IMR-90 (cell line): Measurements from ENCODE around the gene MYO7B. TPM values are rescaled to one million over a fixed set of nuclear protein-coding genes. Genes with fewer than 3 reads are reported as not detected.

Source experiments
- ATAC-seq: fragments of 200-7000 bp; cut with Tn5 transposase; 2 replicates; pipeline ENCODE4 v1.9.1; 2020; ENCODE audit warnings: low read depth, mild to moderate bottlenecking, moderate library complexity
- BruUV-seq: library from RNA; stranded (reverse); fragments of 400-500 nt; replicated peaks from 2 replicates; lab custom pipeline; 2021; lab: Mats Ljungman, UMichigan
- CTCF ChIA-PET: fragments of 300-600 bp; formaldehyde crosslinking; extraction: SDS; loops from one replicate; lab custom pipeline; 2021; ENCODE audit warnings: antibody characterized with exemption; lab: Yijun Ruan, JAX
- POLR2A ChIA-PET: fragments of 300-600 bp; sonication (Branson Sonifier 250); formaldehyde crosslinking; loops from one replicate; lab custom pipeline; 2022; ENCODE audit warnings: antibody characterized with exemption; ENCODE audit not compliant: unreplicated experiment; lab: Charles Lee
- DNase-seq: peaks from one replicate; pipeline ENCODE4 v3.0.0; 2013
- H2AFZ ChIP-seq: replicated peaks from 2 replicates; pipeline ENCODE3; 2013; ENCODE audit warnings: low read length, mild to moderate bottlenecking; ENCODE audit not compliant: poor library complexity
- H2AK5ac ChIP-seq: 2 replicates; pipeline ENCODE4 v1.6.1; 2013; ENCODE audit warnings: low read depth, low read length, inconsistent platforms
- H2AK9ac ChIP-seq: replicated peaks from 2 replicates; pipeline ENCODE3; 2013; ENCODE audit warnings: mild to moderate bottlenecking, low read depth, low read length, moderate library complexity; ENCODE audit not compliant: poor library complexity
- H2BK120ac ChIP-seq: 2 replicates; pipeline ENCODE4 v1.6.1; 2013; ENCODE audit warnings: low read depth, low read length, inconsistent platforms
- H2BK15ac ChIP-seq: 3 replicates; pipeline ENCODE4 v1.6.1; 2013; ENCODE audit warnings: low read depth, low read length, inconsistent platforms
- H2BK20ac ChIP-seq: 2 replicates; pipeline ENCODE4 v1.6.1; 2013; ENCODE audit warnings: low read depth, mild to moderate bottlenecking, inconsistent platforms, low read length, moderate library complexity
- H2BK5ac ChIP-seq: 2 replicates; pipeline ENCODE4 v1.6.1; 2013; ENCODE audit warnings: mild to moderate bottlenecking, low read depth, low read length, inconsistent platforms; ENCODE audit not compliant: poor library complexity, severe bottlenecking
- H3K14ac ChIP-seq: replicated peaks from 2 replicates; pipeline ENCODE4 v1.6.1; 2013; ENCODE audit warnings: low read depth, low read length, inconsistent platforms
- H3K18ac ChIP-seq: 2 replicates; pipeline ENCODE4 v1.6.1; 2013; ENCODE audit warnings: low read depth, low read length, control low read depth
- H3K23ac ChIP-seq: 2 replicates; pipeline ENCODE4 v1.6.1; 2013; ENCODE audit warnings: low read depth, low read length, inconsistent platforms
- H3K27ac ChIP-seq: 2 replicates; pipeline ENCODE4 v1.5.1; 2013; ENCODE audit warnings: mild to moderate bottlenecking, control low read depth, low read length; ENCODE audit not compliant: insufficient read depth
- H3K27me3 ChIP-seq: 2 replicates; pipeline ENCODE4 v1.6.1; 2013; ENCODE audit warnings: low read length; ENCODE audit not compliant: control insufficient read depth, insufficient read depth
- H3K36me3 ChIP-seq: 2 replicates; pipeline ENCODE4 v1.6.1; 2013; ENCODE audit warnings: low read length, mixed read lengths; ENCODE audit not compliant: control insufficient read depth, insufficient read depth
- H3K4ac ChIP-seq: 2 replicates; pipeline ENCODE4 v1.6.1; 2013; ENCODE audit warnings: low read depth, low read length, inconsistent platforms
- H3K4me1 ChIP-seq: 2 replicates; pipeline ENCODE4 v1.6.1; 2013; ENCODE audit warnings: low read length, mixed read lengths; ENCODE audit not compliant: control insufficient read depth, insufficient read depth
- H3K4me2 ChIP-seq: 2 replicates; pipeline ENCODE4 v1.6.1; 2013; ENCODE audit warnings: low read depth, mild to moderate bottlenecking, control low read depth, low read length, moderate library complexity
- H3K4me3 ChIP-seq: 2 replicates; pipeline ENCODE4 v1.5.1; 2013; ENCODE audit warnings: low read depth, mild to moderate bottlenecking, control low read depth, low read length, moderate library complexity; ENCODE audit not compliant: insufficient read depth
- H3K56ac ChIP-seq: 2 replicates; pipeline ENCODE4 v1.6.1; 2013; ENCODE audit warnings: low read length, inconsistent platforms; ENCODE audit not compliant: insufficient read depth; ENCODE audit errors: extremely low read depth
- H3K79me1 ChIP-seq, 2 experiments: 2 replicates each; pipeline ENCODE4 v1.6.1; 2013; ENCODE audit warnings: low read length in 2 of 2, inconsistent platforms in 1 of 2, low read depth in 1 of 2
- H3K9ac ChIP-seq: 2 replicates; pipeline ENCODE4 v1.6.1; 2013; ENCODE audit warnings: low read depth, low read length, control low read depth
- H3K9me1 ChIP-seq: 2 replicates; pipeline ENCODE4 v1.6.1; 2013; ENCODE audit warnings: low read length, inconsistent platforms; ENCODE audit not compliant: insufficient read depth
- H3K9me3 ChIP-seq: 2 replicates; pipeline ENCODE4 v1.6.1; 2013; ENCODE audit warnings: low read length; ENCODE audit not compliant: control insufficient read depth, insufficient read depth
- H4K20me1 ChIP-seq: 2 replicates; pipeline ENCODE4 v1.6.1; 2013; ENCODE audit warnings: low read length, inconsistent platforms; ENCODE audit not compliant: insufficient read depth
- H4K5ac ChIP-seq: 2 replicates; pipeline ENCODE4 v1.6.1; 2013; ENCODE audit warnings: mild to moderate bottlenecking, low read depth, low read length, control low read depth
- H4K8ac ChIP-seq, 2 experiments: 2 replicates each; pipeline ENCODE4 v1.6.1; 2013; ENCODE audit warnings: low read depth in 2 of 2, low read length in 2 of 2, control low read depth in 1 of 2, inconsistent platforms in 1 of 2
- H4K91ac ChIP-seq: 2 replicates; pipeline ENCODE4 v1.6.1; 2013; ENCODE audit warnings: low read depth, low read length, inconsistent platforms; ENCODE audit not compliant: insufficient read depth
- CEBPB ChIP-seq: IDR thresholded peaks from 2 replicates; pipeline ENCODE4 v1.6.1; 2012; ENCODE audit warnings: low read depth, low read length, improper control_type of control experiment
- CHD1 ChIP-seq: IDR thresholded peaks from 2 replicates; pipeline ENCODE4 v1.6.1; 2012; ENCODE audit warnings: low read depth, low read length, improper control_type of control experiment
- FOS ChIP-seq: fragments of 150-350 bp; IDR thresholded peaks from 2 replicates; pipeline ENCODE4 v1.6.1; 2016; ENCODE audit warnings: low read depth, low read length
- MAFK ChIP-seq: IDR thresholded peaks from 2 replicates; pipeline ENCODE4 v1.6.1; 2012; ENCODE audit warnings: low read depth, low read length, improper control_type of control experiment
- MAZ ChIP-seq: IDR thresholded peaks from 2 replicates; pipeline ENCODE4 v1.6.1; 2012; ENCODE audit warnings: low read depth, mild to moderate bottlenecking, low read length, improper control_type of control experiment, moderate library complexity, borderline replicate concordance
- MXI1 ChIP-seq: IDR thresholded peaks from 2 replicates; pipeline ENCODE4 v1.6.1; 2012; ENCODE audit warnings: low read depth, mild to moderate bottlenecking, low read length, moderate library complexity, borderline replicate concordance
- NFE2L2 ChIP-seq: fragments of 150-350 bp; IDR thresholded peaks from 2 replicates; pipeline ENCODE4 v1.6.1; 2016; ENCODE audit warnings: low read depth, mild to moderate bottlenecking, low read length
- RCOR1 ChIP-seq: IDR thresholded peaks from 2 replicates; pipeline ENCODE4 v1.6.1; 2012; ENCODE audit warnings: mild to moderate bottlenecking, low read length, improper control_type of control experiment; ENCODE audit not compliant: insufficient replicate concordance
- WGBS, 2 experiments: methylation state at CpG; one replicate each; pipeline versions ENCODE4 v1.1.5 to v1.1.7; 2013; ENCODE audit warnings: missing lambda C conversion rate in 2 of 2; ENCODE audit not compliant: insufficient read length in 1 of 2; ENCODE audit errors: extremely low coverage in 2 of 2; 5-methylcytosine and 5-hydroxymethylcytosine counted together
- dilution Hi-C: fragments of 300-500 bp; cut with HindIII; formaldehyde crosslinking; loops from one replicate; pipeline ENCODE4 v1.14.3; 2018; ENCODE audit warnings: low sequenced_read_pairs; ENCODE audit not compliant: unreplicated experiment
- in situ Hi-C: fragments of 300-500 bp; cut with MboI; formaldehyde crosslinking; loops from 3 replicates; pipeline ENCODE4 v1.14.3; 2019; ENCODE audit warnings: low sequenced_read_pairs, inconsistent platforms, mixed read lengths
- intact Hi-C: fragments of 100-400 bp; cut with micrococcal nuclease; formaldehyde crosslinking; loops from 2 replicates; pipeline ENCODE4 v1.10.0; 2022
- polyA plus RNA-seq, 3 experiments: library from polyadenylated mRNA; depleted of rRNA; stranded (reverse); fragments of >200 nt; gene quantifications; 2 replicates each; pipeline ENCODE4 v1.2.3, GENCODE V29; 2012; ENCODE audit warnings: low replicate concordance in 1 of 3
- total RNA-seq: library from RNA; depleted of rRNA; stranded (reverse); fragments of >200 nt; gene quantifications from 2 replicates; pipeline ENCODE4 v1.2.3, GENCODE V29; 2012
- TF ChIP-seq, protein P1 (sequence below): fragments of 150-350 bp; IDR thresholded peaks from 2 replicates; pipeline ENCODE4 v1.6.1; 2016; ENCODE audit warnings: low read depth, mild to moderate bottlenecking, low read length, moderate library complexity, borderline replicate concordance

The MYO7B gene
- total and polyA plus RNA-seq, 2 of the 4 experiments (the other 2 are of a cell fraction) = 0.18 to 0.46 TPM

DNA sequence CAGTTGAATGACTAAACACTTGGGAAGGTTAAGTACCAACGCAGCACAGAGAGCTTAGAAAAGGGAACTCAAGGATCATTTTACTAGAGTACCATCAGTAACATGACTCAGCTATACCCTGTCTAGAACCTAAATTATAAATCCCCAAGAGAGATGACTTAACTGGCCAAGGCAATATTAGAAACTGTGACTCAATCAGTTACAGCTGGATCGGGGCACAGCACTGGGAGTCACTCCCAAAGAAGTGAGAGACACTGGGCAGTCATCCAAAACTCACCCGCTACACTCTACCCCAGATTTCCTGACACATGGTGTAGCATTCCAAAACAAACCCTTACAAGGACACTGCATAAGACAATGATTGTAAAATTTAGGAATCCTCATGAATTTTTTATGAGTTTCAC, 26.9 kb upstream of the MYO7B start:
- TF ChIP-seq MXI1 (peak; percentile 75; the same call in 1 of the 2 replicates), RCOR1 (peak; percentile 54), MAFK (peak; percentile 65), NFE2L2 (peak; percentile 88), CHD1 (no peak), MAZ (no peak), FOS (peak; percentile 91), CEBPB (peak; percentile 83)
- TF ChIP-seq, protein P1, sequence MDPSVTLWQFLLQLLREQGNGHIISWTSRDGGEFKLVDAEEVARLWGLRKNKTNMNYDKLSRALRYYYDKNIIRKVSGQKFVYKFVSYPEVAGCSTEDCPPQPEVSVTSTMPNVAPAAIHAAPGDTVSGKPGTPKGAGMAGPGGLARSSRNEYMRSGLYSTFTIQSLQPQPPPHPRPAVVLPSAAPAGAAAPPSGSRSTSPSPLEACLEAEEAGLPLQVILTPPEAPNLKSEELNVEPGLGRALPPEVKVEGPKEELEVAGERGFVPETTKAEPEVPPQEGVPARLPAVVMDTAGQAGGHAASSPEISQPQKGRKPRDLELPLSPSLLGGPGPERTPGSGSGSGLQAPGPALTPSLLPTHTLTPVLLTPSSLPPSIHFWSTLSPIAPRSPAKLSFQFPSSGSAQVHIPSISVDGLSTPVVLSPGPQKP = no peak
- H4K8ac ChIP-seq = no peak overlapping the region
- no peak overlapping the region for H3K9ac ChIP-seq
- no peak overlapping the region for H2AK9ac ChIP-seq
- peaks cover 13% of the 10 kb centered on the region for H3K4me1 ChIP-seq
- no peaks in the 10 kb centered on the region for H3K9me3 ChIP-seq
- no peak overlapping the region for H3K14ac ChIP-seq
- H3K23ac ChIP-seq = no peak overlapping the region
- no peak overlapping the region for H3K4me3 ChIP-seq
- no peak overlapping the region for H3K56ac ChIP-seq
- DNase-seq (peak; percentile 99), ATAC-seq (peak; percentile 88)
- H3K79me1 ChIP-seq = peaks cover 13 to 62% of the 10 kb centered on the region in 2 experiments
- no peak overlapping the region for H4K91ac ChIP-seq
- no peak overlapping the region for H2BK20ac ChIP-seq
- no peak overlapping the region for H2AFZ ChIP-seq
- no peak overlapping the region for H2BK15ac ChIP-seq
- H3K36me3 ChIP-seq = peaks cover 8% of the 10 kb centered on the region
- no peak overlapping the region for H2AK5ac ChIP-seq
- no peak overlapping the region for H3K18ac ChIP-seq
- no peak overlapping the region for H4K5ac ChIP-seq
- CTCF ChIA-PET = no interaction called here
- in situ Hi-C loops (no loop called here), dilution Hi-C loops (no loop called here), intact Hi-C loops (loop anchor here (2.0 kb wide), 1 partner anchor 166 kb away; the partner anchor contains the start of gene LIMS2)
- H3K4ac ChIP-seq = no peak overlapping the region
- BruUV-seq = no TSS peak
- POLR2A ChIA-PET = interaction anchor here (1.5 kb wide), 1 partner anchor 18 kb away, joined by 4 read pairs; the partner anchor contains the start of gene IWS1
- H2BK5ac ChIP-seq = peak overlapping the region; percentile 70
- H2BK120ac ChIP-seq = no peak overlapping the region
- no peaks in the 10 kb centered on the region for H3K27me3 ChIP-seq
- H3K27ac ChIP-seq = no peak overlapping the region
- peaks cover 58% of the 10 kb centered on the region for H4K20me1 ChIP-seq
- H3K9me1 ChIP-seq = peaks cover 19% of the 10 kb centered on the region
- no CpG with 5 or more reads among the region's 3 CpGs for WGBS, 2 experiments
- H3K4me2 ChIP-seq = peak overlapping the region; percentile 66; the same call in 1 of the 2 replicates
